ENCODE measurements around the gene RAB20. TPM values are rescaled to one million over a fixed set of nuclear protein-coding genes. Genes with fewer than 3 reads are reported as not detected.

RAB20 gene
- total and polyA plus RNA-seq, 10 of the 15 experiments (the other 5 are each of a cell fraction or from before 2014, with no cell fraction given), result 0.48 to 33.1 (median 9.6) TPM

- peak; percentile 79 for FAIRE-seq
- in situ Hi-C loops (cut with MboI) (no loop called here), intact Hi-C loops (cut with micrococcal nuclease; ENCODE audit: unreplicated experiment) (loop anchor here (2.0 kb wide), 1 partner anchor 21 kb away; no protein-coding TSS in a partner anchor)
- Histone ChIP-seq H3K79me2 (ENCODE audit: control insufficient read depth, insufficient read depth, low read length) (no peaks in the 10 kb centered on the region; the same call in none of the 2 replicates), H3K27me3 (replicated peaks in 1 of 2; ENCODE audit: control insufficient read depth in 2 of 2, insufficient read depth in 2 of 2, low read length in 1 of 2) (no peaks in the 10 kb centered on the region), H4K20me1 (ENCODE audit: control insufficient read depth, insufficient read depth) (no peaks in the 10 kb centered on the region), H3K27ac (ENCODE audit: control insufficient read depth, insufficient read depth) (no peak overlapping the region), H3K36me3 (ENCODE audit: control insufficient read depth in 2 of 2, insufficient read depth in 2 of 2, low read length in 1 of 2) (no peaks in the 10 kb centered on the region), H3K9ac (ENCODE audit: control insufficient read depth, insufficient read depth, low read length) (no peak overlapping the region), H3K4me1 (ENCODE audit: control insufficient read depth, insufficient read depth, low read length) (peaks cover 13% of the 10 kb centered on the region), H3K4me2 (ENCODE audit: control insufficient read depth, insufficient read depth) (peak overlapping the region; percentile 53; the same call in 1 of the 2 replicates), H2AFZ (ENCODE audit: control insufficient read depth, low read depth, low read length) (peak overlapping the region; percentile 61), H3K4me3 (no peak overlapping the region), H3K9me3 (replicated peaks; ENCODE audit: control insufficient read depth, insufficient read depth, low read length) (no peaks in the 10 kb centered on the region)
- ATAC-seq, result peak; percentile 54
- CTCF ChIA-PET, result interaction anchor here (0.8 to 3.1 kb wide), 2 partner anchors 11 to 80 kb away, joined by 3 to 19 read pairs; no protein-coding TSS in a partner anchor
- SMC1A ChIA-PET (ENCODE audit: uncharacterized antibody, unreplicated experiment), result interaction anchor here (0.6 to 6.1 kb wide), 2 partner anchors 10 to 1479 kb away, joined by 3 to 31 read pairs; no protein-coding TSS in a partner anchor
- RAD21 ChIA-PET (ENCODE audit: unreplicated experiment), result interaction anchor here (1.6 to 4.7 kb wide), 2 partner anchors 10 to 81 kb away, joined by 6 to 24 read pairs; no protein-coding TSS in a partner anchor
- WGBS (ENCODE audit: insufficient coverage, insufficient replicate concordance, low lambda C conversion rate, missing lambda C conversion rate), result 63% methylated on average over 18 of the region's 18 CpGs
- no TSS peak for BruUV-seq (replicated peaks)
- POLR2A ChIA-PET, result interaction anchor here (0.6 kb wide), 2 partner anchors 67 to 117 kb away, joined by 4 to 6 read pairs; no protein-coding TSS in a partner anchor
- no peak for DNase-seq (ENCODE audit: low read depth, low spot score)
- TF ChIP-seq EED (IDR thresholded peaks at IDR 0.05; ENCODE audit: low read depth) (0 out of 2 replicates have a peak, but pooled peaks have one; percentile 40), KAT2A (conservative IDR thresholded peaks at IDR 0.05; ENCODE audit: control insufficient read depth, low read depth, low read length) (no peak), SPI1 (IDR thresholded peaks at IDR 0.05; ENCODE audit: borderline replicate concordance, insufficient read depth, low read depth, low read length) (peak; percentile 75)
Observed at GRCh38 chr13:110536006-110536693, 25.4 kb downstream of the RAB20 start.

DNA sequence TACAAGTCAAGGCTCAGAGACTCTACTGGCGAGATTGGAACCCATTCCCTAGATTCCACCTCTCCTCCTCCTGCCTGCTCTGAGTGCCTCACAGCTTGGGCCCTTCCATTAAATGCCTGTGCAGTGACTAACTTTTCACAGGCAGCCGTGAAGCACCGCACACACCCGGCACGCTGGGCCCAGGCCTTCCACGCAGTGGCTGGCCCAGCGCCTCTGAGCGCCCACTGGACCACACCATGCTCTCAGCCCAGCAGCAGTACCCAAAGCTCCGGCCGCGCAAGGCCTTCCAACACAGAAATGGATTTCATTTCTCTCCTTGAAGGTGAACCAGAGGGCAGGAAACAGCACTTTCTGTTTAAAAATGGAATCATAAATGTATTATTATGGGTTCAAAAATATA lies 26.0 kb downstream of the RAB20 start:
- FAIRE-seq, result no peak
- in situ Hi-C loops (cut with MboI), result no loop called here
- no peaks in the 10 kb centered on the region for H3K9me3 ChIP-seq (replicated peaks; ENCODE audit: control insufficient read depth, insufficient read depth, low read length)
- TF ChIP-seq NR2F1 (conservative IDR thresholded peaks at IDR 0.05) (no peak), BHLHE40 (IDR thresholded peaks at IDR 0.05; ENCODE audit: borderline replicate concordance in 1 of 2, low read depth in 2 of 2, low read length in 1 of 2) (no peak), ZBTB33 (IDR thresholded peaks at IDR 0.05) (no peak), GABPA (IDR thresholded peaks at IDR 0.05; ENCODE audit: low read depth) (no peak), CEBPB (IDR thresholded peaks at IDR 0.05; ENCODE audit: borderline replicate concordance in 1 of 2, low read depth in 2 of 2, low read length in 2 of 2) (no peak), EGR1 (IDR thresholded peaks at IDR 0.05; ENCODE audit: borderline replicate concordance in 1 of 2, low read depth in 2 of 2, low read length in 2 of 2) (no peak), EP300 (IDR thresholded peaks at IDR 0.05; ENCODE audit: borderline replicate concordance in 1 of 2, control insufficient read depth in 1 of 2, low read depth in 2 of 2, low read length in 2 of 2) (no peak)
- TF ChIP-seq, protein P1, sequence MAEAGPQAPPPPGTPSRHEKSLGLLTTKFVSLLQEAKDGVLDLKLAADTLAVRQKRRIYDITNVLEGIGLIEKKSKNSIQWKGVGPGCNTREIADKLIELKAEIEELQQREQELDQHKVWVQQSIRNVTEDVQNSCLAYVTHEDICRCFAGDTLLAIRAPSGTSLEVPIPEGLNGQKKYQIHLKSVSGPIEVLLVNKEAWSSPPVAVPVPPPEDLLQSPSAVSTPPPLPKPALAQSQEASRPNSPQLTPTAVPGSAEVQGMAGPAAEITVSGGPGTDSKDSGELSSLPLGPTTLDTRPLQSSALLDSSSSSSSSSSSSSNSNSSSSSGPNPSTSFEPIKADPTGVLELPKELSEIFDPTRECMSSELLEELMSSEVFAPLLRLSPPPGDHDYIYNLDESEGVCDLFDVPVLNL (IDR thresholded peaks at IDR 0.05; ENCODE audit: low read depth, low read length), result no peak

More for the DNA sequence above, 26.0 kb downstream of the RAB20 start:
- ATAC-seq (no peak), DNase-seq (ENCODE audit: low read depth, low spot score) (no peak)
- no peaks in the 10 kb centered on the region for H4K20me1 ChIP-seq (ENCODE audit: control insufficient read depth, insufficient read depth)
- no peak overlapping the region for H3K4me2 ChIP-seq (ENCODE audit: control insufficient read depth, insufficient read depth)
- H3K4me1 ChIP-seq (ENCODE audit: control insufficient read depth, insufficient read depth, low read length), result peaks cover 13% of the 10 kb centered on the region
- H3K9ac ChIP-seq (ENCODE audit: control insufficient read depth, insufficient read depth, low read length), result no peak overlapping the region
- no peaks in the 10 kb centered on the region; the same call in none of the 2 replicates for H3K79me2 ChIP-seq (ENCODE audit: control insufficient read depth, insufficient read depth, low read length)
- intact Hi-C loops (cut with micrococcal nuclease; ENCODE audit: unreplicated experiment), result no loop called here
- BruUV-seq (replicated peaks), result no TSS peak
- no peak overlapping the region for H3K4me3 ChIP-seq
- SMC1A ChIA-PET (ENCODE audit: uncharacterized antibody, unreplicated experiment), result interaction anchor here (0.6 kb wide), 1 partner anchor 1478 kb away, joined by 3 read pairs; no protein-coding TSS in a partner anchor
- RAD21 ChIA-PET (ENCODE audit: unreplicated experiment), result no interaction called here
- POLR2A ChIA-PET, result no interaction called here
- WGBS (ENCODE audit: insufficient coverage, insufficient replicate concordance, low lambda C conversion rate, missing lambda C conversion rate), result 83% methylated on average over 10 of the region's 11 CpGs
- no peak overlapping the region for H2AFZ ChIP-seq (ENCODE audit: control insufficient read depth, low read depth, low read length)
- no peaks in the 10 kb centered on the region for H3K36me3 ChIP-seq (ENCODE audit: control insufficient read depth in 2 of 2, insufficient read depth in 2 of 2, low read length in 1 of 2)
- no peaks in the 10 kb centered on the region for H3K27me3 ChIP-seq (replicated peaks in 1 of 2; ENCODE audit: control insufficient read depth in 2 of 2, insufficient read depth in 2 of 2, low read length in 1 of 2)
- CTCF ChIA-PET, result interaction anchor here (0.8 kb wide), 1 partner anchor 10 kb away, joined by 3 read pairs; no protein-coding TSS in a partner anchor
- H3K27ac ChIP-seq (ENCODE audit: control insufficient read depth, insufficient read depth), result no peak overlapping the region
